Measurements from ENCODE around the gene FANCM.

GRCh38 chr14:45135659-45136395, at the start of gene FANCM:
- no peak for TF ChIP-seq TGIF2 (CRISPR knock-in tag; IDR thresholded peaks at IDR 0.05)
- no peak for TF ChIP-seq FOSL1 (tag; conservative IDR thresholded peaks at IDR 0.05)
- TF ChIP-seq NFE2 (IDR thresholded peaks at IDR 0.05; ENCODE audit: low read depth): no peak
- no peak for TF ChIP-seq KDM1A (IDR thresholded peaks at IDR 0.05)
- 0 out of 2 replicates have a peak, but pooled peaks have one; percentile 9 for TF ChIP-seq NFIC (IDR thresholded peaks at IDR 0.05)
- no peak for TF ChIP-seq ZFP91 (CRISPR knock-in tag; IDR thresholded peaks at IDR 0.05)
